HG03521 (cell line): ENCODE results near the gene MAP7D3.
"Not testable (repeated sequence)": the region's sequence is repeated elsewhere in the genome, so short reads cannot be mapped to it uniquely, and the experiment has no call there.

ENCODE experiments used
- ATAC-seq: cut with Tn5 transposase; IDR thresholded peaks from one replicate; pipeline ENCODE4 v1.9.1; 2021; ENCODE audit warnings: mild to moderate bottlenecking, moderate library complexity; ENCODE audit not compliant: unreplicated experiment

Gene MAP7D3

DNA sequence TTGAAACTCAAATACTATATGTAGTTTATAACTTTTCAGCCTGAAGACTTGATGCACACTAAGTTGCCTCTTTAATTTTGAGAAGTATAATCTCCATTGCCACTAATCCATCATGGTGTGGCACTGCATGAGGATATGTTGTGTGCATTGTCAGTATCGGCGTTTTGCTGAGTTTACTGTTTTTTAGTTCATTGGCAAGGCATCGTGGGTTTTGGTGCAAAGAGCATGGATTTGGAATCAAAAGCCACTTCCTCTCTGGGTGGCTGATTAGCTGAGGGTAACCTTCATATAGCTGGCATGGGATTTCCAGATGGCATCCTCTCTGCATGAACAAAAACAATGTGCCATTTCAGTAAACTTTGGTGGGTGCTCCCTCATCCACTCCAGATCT, 65.2 kb downstream of the MAP7D3 start:
- no peak for ATAC-seq

DNA sequence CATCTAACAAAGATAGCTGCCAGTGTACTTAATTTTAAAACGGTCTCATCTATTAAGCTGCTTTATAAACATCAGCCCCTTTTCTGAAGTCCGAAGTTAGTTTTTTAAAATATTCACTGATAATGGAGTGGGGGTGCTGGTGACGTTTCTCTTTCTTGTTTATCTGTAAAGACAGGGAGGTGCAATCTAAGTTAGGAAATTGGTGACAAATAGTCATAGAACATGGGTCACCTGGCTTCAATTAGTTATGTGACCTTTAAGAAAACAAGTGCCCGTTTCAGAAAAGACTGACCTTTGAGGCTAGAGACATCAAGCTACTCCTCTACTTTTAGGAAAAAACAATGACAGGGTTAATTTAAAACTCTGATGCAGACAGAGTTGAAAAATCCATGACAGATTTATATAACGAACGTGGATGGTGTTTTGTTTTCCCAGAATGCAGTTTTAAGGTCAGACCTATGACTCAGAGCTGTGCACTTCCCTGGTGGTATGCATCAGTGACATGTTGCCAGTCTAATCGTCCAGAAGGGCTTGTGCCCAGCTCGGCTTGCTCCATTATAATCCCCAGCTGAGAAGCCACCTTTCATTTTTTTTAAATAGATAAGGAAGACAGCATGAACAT, 65.7 kb downstream of the MAP7D3 start:
- no peak for ATAC-seq

DNA sequence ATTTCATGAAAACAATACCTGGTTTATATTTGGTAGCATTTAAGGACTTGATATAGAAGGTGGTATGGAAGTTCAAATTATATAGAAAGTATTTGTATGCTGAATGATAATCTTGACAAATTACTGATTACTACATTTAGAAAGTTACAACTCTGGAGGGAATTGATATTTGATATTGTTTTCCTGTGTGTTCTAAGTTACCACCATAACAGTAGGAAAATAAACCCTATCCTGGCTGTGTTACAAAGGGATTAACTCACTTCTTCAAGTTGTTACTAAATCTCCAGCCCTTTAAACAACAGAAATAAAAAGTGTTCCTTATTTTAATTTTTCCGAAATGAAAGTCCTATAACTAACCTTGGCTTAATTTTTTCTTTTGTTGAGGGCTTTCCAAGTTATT, 67.3 kb downstream of the MAP7D3 start:
- no peak for ATAC-seq

DNA sequence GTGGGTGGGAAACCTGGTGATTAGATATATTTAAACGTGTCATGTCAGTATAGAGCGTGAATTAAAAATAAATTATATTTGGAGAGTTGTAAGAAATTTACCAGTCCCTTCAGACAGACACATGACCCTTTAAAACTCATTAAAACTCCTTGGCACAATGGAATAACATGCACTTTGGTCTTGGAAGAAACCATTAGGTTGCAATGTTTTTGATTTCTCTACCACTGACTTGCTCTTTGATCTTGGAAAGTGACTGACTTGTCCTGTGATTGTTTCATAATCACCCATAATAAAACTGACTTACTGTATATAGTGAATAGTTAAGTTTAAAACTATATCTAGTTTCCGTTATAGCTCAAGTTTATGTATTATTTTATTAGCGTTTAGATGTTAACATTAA, 68.0 kb downstream of the MAP7D3 start:
- ATAC-seq = no peak

DNA sequence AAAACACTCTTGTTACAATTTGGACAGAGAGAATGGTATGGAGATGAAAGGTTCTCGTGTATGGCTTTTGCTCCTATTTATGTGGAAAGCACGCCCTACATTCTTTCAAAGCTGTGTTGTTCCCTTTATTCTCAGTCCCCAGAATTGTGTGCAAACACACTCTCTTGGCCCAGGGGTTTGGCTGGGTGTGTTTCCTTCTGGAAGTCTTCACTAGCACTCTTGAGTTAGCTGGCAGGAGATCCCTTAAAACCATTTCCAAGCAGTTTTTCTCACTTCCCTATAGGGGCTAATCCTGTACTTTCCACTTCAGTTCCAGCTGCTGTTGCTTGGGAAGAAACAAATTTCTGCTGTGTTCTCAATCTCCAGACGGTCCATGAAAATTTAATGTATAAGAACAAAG, 68.8 kb downstream of the MAP7D3 start:
- no peak for ATAC-seq

DNA sequence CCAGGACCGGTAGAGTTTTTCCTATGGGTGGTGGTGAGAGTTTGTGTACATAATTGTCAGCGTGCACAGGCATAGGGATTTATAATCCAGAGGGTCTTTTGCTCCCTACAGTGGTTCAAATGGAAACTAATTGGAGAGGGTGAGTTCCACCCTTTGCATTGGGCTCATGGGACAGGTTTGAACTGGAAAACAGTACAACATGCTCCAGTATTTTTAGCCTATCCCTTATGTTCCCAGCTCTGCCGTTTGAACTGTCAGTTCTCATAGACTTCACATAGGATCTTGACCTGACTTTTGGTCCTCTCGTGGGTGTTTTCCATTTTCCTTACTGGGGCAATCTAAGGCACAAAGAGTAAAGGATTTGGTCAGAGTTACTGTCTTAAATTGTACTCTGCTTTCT, 72.1 kb downstream of the MAP7D3 start:
- ATAC-seq = no peak

DNA sequence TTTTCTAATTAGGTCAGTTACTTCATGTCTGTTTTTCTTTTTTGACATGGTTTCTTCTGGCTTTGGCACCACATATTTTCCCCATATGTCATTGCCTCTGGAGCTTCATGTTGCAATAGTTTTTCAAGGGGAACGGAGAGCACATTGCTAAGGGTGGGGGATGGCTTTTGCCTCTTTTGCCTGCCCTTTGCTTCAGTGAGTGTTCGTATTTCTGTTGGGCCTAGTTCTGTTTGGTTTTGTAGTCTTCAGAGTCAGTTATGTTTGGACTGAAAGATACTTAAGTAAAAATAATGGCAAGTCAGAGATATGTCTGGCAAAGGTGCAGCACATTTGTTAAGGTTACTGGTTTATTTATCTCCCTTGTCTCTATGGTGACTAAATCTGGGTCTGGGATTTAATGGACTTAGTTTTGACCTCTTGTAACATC, 74.8 kb downstream of the MAP7D3 start:
- ATAC-seq = no peak

DNA sequence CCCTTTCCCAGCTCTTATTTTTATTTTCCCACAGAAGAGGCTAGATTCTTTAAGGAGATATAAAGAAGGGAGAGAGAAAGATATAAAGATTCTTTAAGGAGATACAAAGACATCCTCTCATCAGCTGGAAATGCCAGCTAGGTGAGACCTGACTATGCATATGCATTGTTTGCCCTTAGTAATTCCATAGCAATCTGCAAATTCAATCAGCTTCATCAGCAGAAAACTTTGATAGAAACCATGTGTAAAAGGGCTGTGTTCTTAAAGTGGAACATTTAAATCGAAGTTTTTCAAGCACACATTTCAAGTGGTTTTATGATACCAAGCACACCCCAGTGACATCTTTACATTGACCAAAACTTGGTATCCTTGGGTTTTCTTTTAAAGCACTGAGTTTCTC, 79.8 kb downstream of the MAP7D3 start:
- no peak for ATAC-seq

DNA sequence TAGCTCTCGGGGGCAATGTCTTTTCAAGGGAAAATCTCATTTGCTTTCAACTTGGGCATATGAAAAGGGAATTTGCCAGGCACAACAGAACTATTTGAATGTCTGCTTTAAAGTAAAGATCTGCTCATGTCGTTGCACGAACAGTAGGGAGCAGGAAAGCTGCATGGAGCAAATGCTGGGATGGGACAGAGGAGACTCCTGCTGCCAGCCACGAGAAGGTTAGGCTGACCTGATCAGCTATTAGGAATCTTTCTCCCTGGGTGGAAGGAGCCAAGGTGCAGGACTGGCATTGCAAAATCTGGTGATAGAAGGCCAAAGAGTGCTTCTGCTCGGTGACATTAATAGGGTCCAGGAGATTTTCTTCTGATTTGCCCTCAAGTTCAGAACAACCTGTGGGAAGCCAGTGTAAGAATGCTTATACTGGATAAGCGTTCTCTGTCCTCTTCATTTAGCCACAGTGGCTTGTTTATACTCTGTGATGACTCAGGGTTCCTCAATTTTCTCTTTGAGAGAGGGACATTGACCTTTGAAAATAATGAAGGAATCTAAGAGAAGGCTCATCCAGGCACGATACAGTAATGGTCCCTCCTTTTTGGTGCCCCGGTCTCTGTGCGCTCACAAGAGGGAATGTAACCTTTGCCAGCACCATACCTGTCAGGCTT, 80.9 kb downstream of the MAP7D3 start:
- ATAC-seq = no peak

DNA sequence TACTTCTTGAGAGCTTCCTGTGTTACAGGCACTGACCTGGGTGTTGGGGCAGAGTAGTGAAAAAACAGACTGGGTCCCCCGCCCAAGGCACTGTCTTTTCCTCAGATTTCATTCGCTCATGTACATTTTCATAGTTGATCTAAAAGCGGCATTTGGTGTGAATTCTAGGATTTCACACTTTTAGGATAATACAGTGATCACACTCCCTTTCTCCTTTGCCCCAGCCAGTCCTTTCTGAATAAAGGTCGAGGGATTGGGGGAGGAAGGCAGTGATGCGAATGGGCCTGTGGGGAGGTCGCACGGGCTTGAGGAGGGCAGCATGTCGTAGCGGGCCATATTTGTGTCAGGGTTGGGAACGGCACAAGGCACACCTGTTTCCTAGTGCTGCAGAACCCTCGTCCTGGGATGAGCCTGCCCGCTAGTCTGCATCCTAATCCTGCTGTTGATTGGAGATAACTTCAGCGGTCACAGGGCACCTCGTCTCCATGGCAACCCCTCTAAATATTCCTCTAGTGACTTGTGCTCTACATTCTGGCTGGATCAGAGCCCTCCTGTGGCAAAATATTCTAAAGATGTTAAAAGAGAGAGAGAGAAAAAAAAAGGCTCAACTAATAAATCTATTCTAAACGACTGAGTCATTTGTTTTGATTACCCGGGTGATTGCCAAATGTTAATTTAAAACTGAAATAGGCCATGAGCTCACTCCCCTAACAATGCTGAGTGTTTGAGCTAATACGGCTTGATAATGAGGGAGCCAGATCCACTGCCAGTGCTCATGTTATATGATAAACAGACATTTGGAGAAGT, 82.1 kb downstream of the MAP7D3 start:
- ATAC-seq = no peak

DNA sequence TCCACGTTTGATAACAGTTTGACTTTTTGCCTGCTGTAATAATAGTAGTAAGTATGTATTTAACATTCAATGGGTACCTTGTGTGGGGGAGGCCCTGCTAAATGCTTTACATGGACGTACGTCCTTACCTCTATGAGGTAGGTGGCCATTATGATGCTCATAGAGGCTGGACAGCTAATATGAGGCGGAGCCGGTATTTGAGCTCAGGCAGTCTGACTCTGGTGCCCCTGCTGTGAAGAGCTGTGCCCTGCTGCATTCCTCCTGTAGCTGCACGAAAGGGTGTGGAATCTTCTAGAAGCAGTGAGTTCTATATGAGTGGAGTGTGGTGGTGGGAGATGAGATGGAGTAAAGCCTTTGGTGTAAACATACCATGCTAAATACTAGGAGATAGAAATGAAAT, 83.2 kb downstream of the MAP7D3 start:
- not testable (repeated sequence) for ATAC-seq

DNA sequence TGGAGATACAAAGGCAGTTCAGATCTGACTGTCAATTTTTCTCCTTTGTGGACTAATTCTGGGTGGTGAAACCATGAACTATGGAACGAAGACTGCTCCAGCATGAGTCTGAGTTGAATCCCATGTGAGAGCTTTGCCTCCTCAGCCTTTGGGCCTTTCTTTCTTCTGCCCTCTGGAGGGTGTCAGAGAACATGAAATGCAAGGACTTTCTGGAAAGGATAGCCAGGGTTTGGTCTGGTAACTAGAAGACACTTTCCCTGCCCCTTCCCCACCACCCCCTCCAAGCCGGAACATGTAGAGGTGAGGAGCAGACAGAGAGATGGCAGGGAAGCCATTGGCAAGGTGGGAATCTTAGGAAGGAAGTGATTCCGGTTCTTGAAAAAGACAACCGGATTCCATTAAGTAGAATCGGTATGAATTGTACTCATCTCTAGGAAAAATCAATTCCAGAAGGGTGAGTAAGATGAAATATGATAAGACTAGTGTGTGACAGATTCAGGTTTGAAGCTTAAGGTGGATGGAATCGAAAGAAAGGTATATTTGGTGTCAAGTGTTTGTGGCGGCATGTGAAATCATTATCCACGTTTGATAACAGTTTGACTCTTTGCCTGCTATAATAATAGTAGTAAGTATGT, 84.9 kb downstream of the MAP7D3 start:
- ATAC-seq = no peak

DNA sequence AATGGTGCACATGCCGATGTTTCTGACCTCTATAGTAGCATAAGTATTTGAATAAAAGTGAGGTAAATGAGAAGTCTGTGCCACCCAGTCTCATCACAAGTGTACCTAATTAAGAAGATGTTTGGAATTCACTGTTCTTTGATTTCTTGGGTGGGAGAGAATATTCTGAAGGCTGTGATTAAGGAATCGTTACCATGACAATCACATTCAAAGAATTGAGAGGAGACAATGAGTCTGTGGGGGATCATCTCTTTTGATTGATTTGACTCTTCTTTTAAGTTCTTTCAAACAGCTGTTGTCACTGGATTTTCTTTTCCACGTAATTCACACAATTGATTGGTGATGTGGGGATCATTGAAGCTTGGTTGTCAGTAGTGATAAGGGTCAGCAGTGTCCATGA, 85.8 kb downstream of the MAP7D3 start:
- no peak for ATAC-seq

DNA sequence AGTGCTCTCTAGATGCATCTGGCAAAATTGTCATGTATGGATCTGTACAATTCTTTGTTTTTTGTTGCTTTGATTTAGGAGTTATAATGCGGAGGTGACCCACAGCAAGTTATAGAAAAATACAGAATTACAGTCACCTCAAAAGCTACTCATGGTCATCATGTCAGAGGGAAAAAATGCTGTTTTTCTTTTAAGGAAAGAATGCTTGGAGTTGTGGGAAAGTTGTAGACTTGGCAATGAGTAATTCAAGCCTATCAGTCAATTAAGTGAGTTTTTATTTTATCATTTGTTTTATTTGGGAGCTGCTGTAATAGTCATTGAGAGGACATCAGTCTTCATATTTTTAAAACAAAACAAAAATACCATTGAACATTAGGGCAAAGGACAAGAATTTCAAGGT, 87.5 kb downstream of the MAP7D3 start:
- ATAC-seq = no peak
